DOHH2 (cell line): ENCODE data around the gene GNL1.
A peak's percentile ranks its signal among the peaks of the same experiment; 100 is the strongest.

ENCODE experiments used
- H3F3A ChIP-seq: fragments of 200-600 bp; sonication (generic), shearing (Covaris generic); 2 replicates; pipeline ENCODE4 v1.6.0; 2016; ENCODE audit warnings: antibody characterized with exemption, mild to moderate bottlenecking; ENCODE audit not compliant: control insufficient read depth, insufficient read depth
- H3K27ac ChIP-seq: fragments of 200-600 bp; sonication (generic); 2 replicates; pipeline ENCODE4 v1.5.1; 2014; ENCODE audit warnings: low read depth, mild to moderate bottlenecking, low read length, moderate library complexity
- H3K27me3 ChIP-seq: fragments of 200-600 bp; sonication (generic); 2 replicates; pipeline ENCODE4 v1.6.1; 2014; ENCODE audit warnings: mild to moderate bottlenecking, low read length, mixed read lengths; ENCODE audit not compliant: control insufficient read depth
- H3K36me3 ChIP-seq: fragments of 200-600 bp; sonication (generic); 2 replicates; pipeline ENCODE4 v1.6.1; 2014; ENCODE audit warnings: mild to moderate bottlenecking, low read length, moderate library complexity, mixed read lengths; ENCODE audit not compliant: control insufficient read depth
- H3K4me1 ChIP-seq: fragments of 200-600 bp; sonication (generic); 2 replicates; pipeline ENCODE4 v1.6.1; 2014; ENCODE audit warnings: mild to moderate bottlenecking, low read length, mixed read lengths; ENCODE audit not compliant: control insufficient read depth
- H3K4me2 ChIP-seq: fragments of 200-600 bp; sonication (generic); 2 replicates; pipeline ENCODE4 v1.6.0; 2014; ENCODE audit warnings: mild to moderate bottlenecking, low read length, moderate library complexity
- H3K4me3 ChIP-seq: fragments of 200-600 bp; sonication (generic); 2 replicates; pipeline ENCODE4 v1.5.1; 2014; ENCODE audit warnings: mild to moderate bottlenecking, low read length, mixed read lengths
- H3K79me2 ChIP-seq: fragments of 200-600 bp; sonication (generic); 2 replicates; pipeline ENCODE4 v1.6.1; 2014; ENCODE audit warnings: mild to moderate bottlenecking, low read length, mixed read lengths; ENCODE audit not compliant: control insufficient read depth
- H3K9me2 ChIP-seq: fragments of 200-600 bp; sonication (generic); replicated peaks from 2 replicates; pipeline ENCODE4 v1.6.1; 2014; ENCODE audit warnings: mild to moderate bottlenecking, low read length, mixed read lengths; ENCODE audit not compliant: control insufficient read depth
- H3K9me3 ChIP-seq: fragments of 200-600 bp; sonication (generic); 2 replicates; pipeline ENCODE4 v1.6.1; 2014; ENCODE audit warnings: antibody characterized with exemption, low read length, mixed read lengths; ENCODE audit not compliant: control insufficient read depth, insufficient read depth
- H4K20me1 ChIP-seq: fragments of 200-600 bp; sonication (generic); 2 replicates; pipeline ENCODE4 v1.6.0; 2014; ENCODE audit warnings: low read depth, mild to moderate bottlenecking, antibody characterized with exemption, low read length, moderate library complexity; ENCODE audit not compliant: control insufficient read depth, insufficient read depth
- CTCF ChIP-seq: fragments of 200-600 bp; sonication (generic); IDR thresholded peaks from one replicate; pipeline ENCODE4 v1.5.1; 2014; ENCODE audit warnings: antibody characterized with exemption, mild to moderate bottlenecking, low read depth, low read length; ENCODE audit not compliant: poor library complexity, severe bottlenecking
- EZH2phosphoT487 ChIP-seq: fragments of 200-600 bp; sonication (generic); IDR thresholded peaks from 2 replicates; pipeline ENCODE4 v1.6.1; 2017; ENCODE audit warnings: borderline replicate concordance, mild to moderate bottlenecking, antibody characterized with exemption, low read length, moderate library complexity, mixed read lengths

The GNL1 gene

GRCh38 chr6:30542915-30543314, 13.4 kb downstream of the GNL1 start:
- H3K27me3 ChIP-seq, result no peaks in the 10 kb centered on the region
- no peaks in the 10 kb centered on the region for H3K79me2 ChIP-seq
- H3K9me3 ChIP-seq, result no peaks in the 10 kb centered on the region
- H3K27ac ChIP-seq, result no peak overlapping the region
- peak overlapping the region; percentile 61; the same call in 1 of the 2 replicates for H3K4me3 ChIP-seq
- H3F3A ChIP-seq, result peaks cover 4% of the 10 kb centered on the region
- H3K4me2 ChIP-seq, result peak overlapping the region; percentile 80
- H4K20me1 ChIP-seq, result no peaks in the 10 kb centered on the region
- no peaks in the 10 kb centered on the region for H3K9me2 ChIP-seq
- peaks cover 21% of the 10 kb centered on the region for H3K4me1 ChIP-seq
- peaks cover 27% of the 10 kb centered on the region for H3K36me3 ChIP-seq
- TF ChIP-seq EZH2phosphoT487 (no peak), CTCF (no peak)

GRCh38 chr6:30542404-30542725, 13.9 kb downstream of the GNL1 start:
- Histone ChIP-seq H3K4me1 (peaks cover 21% of the 10 kb centered on the region), H4K20me1 (no peaks in the 10 kb centered on the region), H3F3A (peaks cover 4% of the 10 kb centered on the region), H3K27me3 (no peaks in the 10 kb centered on the region), H3K4me2 (peak overlapping the region; percentile 80), H3K9me2 (no peaks in the 10 kb centered on the region), H3K79me2 (no peaks in the 10 kb centered on the region), H3K36me3 (peaks cover 24% of the 10 kb centered on the region), H3K27ac (0 out of 2 replicates have a peak overlapping the region, but pooled peaks have one; percentile 2), H3K4me3 (peak overlapping the region; percentile 61), H3K9me3 (no peaks in the 10 kb centered on the region)
- TF ChIP-seq CTCF, result no peak
- no peak for TF ChIP-seq EZH2phosphoT487

- H3K4me2 ChIP-seq, result peak overlapping the region; percentile 80
- peaks cover 4% of the 10 kb centered on the region for H3F3A ChIP-seq
- no peaks in the 10 kb centered on the region for H3K9me2 ChIP-seq
- H3K36me3 ChIP-seq, result peaks cover 19% of the 10 kb centered on the region
- H4K20me1 ChIP-seq, result no peaks in the 10 kb centered on the region
- H3K79me2 ChIP-seq, result no peaks in the 10 kb centered on the region
- peaks cover 21% of the 10 kb centered on the region for H3K4me1 ChIP-seq
- no peaks in the 10 kb centered on the region for H3K9me3 ChIP-seq
- 0 out of 2 replicates have a peak overlapping the region, but pooled peaks have one; percentile 2 for H3K27ac ChIP-seq
- TF ChIP-seq CTCF (peak; percentile 94), EZH2phosphoT487 (no peak)
- no peaks in the 10 kb centered on the region for H3K27me3 ChIP-seq
- H3K4me3 ChIP-seq, result peak overlapping the region; percentile 61
These were observed 14.5 kb downstream of the GNL1 start for GRCh38 chr6:30541515-30542403.
